ENCODE data around the gene ATP9B.

DNA sequence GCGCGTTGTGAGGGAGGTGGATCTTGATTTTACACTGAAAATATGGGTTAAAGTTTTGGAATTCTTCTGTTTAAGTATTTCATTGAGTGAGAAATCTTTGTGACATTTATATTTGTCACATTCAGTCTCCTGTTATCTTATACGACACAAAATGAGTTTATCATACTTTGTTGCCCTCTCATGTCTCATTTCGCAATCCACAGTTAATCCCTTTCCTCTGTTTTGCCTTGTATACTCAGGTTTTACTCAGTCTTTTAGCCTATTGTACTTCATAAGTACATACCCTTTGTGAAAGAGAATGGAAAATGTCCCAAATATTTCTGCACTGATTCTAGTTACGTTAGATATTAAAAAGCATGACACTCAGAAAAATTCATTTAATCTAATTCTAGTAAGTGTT lies 142.7 kb downstream of the ATP9B start:
- TF ChIP-seq, protein P1, sequence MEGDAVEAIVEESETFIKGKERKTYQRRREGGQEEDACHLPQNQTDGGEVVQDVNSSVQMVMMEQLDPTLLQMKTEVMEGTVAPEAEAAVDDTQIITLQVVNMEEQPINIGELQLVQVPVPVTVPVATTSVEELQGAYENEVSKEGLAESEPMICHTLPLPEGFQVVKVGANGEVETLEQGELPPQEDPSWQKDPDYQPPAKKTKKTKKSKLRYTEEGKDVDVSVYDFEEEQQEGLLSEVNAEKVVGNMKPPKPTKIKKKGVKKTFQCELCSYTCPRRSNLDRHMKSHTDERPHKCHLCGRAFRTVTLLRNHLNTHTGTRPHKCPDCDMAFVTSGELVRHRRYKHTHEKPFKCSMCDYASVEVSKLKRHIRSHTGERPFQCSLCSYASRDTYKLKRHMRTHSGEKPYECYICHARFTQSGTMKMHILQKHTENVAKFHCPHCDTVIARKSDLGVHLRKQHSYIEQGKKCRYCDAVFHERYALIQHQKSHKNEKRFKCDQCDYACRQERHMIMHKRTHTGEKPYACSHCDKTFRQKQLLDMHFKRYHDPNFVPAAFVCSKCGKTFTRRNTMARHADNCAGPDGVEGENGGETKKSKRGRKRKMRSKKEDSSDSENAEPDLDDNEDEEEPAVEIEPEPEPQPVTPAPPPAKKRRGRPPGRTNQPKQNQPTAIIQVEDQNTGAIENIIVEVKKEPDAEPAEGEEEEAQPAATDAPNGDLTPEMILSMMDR (IDR thresholded peaks at IDR 0.05) = no peak
- TF ChIP-seq, protein P2, sequence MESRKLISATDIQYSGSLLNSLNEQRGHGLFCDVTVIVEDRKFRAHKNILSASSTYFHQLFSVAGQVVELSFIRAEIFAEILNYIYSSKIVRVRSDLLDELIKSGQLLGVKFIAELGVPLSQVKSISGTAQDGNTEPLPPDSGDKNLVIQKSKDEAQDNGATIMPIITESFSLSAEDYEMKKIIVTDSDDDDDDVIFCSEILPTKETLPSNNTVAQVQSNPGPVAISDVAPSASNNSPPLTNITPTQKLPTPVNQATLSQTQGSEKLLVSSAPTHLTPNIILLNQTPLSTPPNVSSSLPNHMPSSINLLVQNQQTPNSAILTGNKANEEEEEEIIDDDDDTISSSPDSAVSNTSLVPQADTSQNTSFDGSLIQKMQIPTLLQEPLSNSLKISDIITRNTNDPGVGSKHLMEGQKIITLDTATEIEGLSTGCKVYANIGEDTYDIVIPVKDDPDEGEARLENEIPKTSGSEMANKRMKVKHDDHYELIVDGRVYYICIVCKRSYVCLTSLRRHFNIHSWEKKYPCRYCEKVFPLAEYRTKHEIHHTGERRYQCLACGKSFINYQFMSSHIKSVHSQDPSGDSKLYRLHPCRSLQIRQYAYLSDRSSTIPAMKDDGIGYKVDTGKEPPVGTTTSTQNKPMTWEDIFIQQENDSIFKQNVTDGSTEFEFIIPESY (IDR thresholded peaks at IDR 0.05; ENCODE audit: borderline replicate concordance, low read depth) = no peak
- TF ChIP-seq, protein P3, sequence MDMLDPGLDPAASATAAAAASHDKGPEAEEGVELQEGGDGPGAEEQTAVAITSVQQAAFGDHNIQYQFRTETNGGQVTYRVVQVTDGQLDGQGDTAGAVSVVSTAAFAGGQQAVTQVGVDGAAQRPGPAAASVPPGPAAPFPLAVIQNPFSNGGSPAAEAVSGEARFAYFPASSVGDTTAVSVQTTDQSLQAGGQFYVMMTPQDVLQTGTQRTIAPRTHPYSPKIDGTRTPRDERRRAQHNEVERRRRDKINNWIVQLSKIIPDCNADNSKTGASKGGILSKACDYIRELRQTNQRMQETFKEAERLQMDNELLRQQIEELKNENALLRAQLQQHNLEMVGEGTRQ (IDR thresholded peaks at IDR 0.05; ENCODE audit: borderline replicate concordance, low read depth, low read length) = no peak
- TF ChIP-seq FOSL2 (IDR thresholded peaks at IDR 0.05; ENCODE audit: borderline replicate concordance, low read depth) (no peak), RCOR1 (IDR thresholded peaks at IDR 0.05; ENCODE audit: low read length) (no peak), TEAD4 (IDR thresholded peaks at IDR 0.05; ENCODE audit: borderline replicate concordance, insufficient read depth) (no peak)
- TF ChIP-seq, protein P4, sequence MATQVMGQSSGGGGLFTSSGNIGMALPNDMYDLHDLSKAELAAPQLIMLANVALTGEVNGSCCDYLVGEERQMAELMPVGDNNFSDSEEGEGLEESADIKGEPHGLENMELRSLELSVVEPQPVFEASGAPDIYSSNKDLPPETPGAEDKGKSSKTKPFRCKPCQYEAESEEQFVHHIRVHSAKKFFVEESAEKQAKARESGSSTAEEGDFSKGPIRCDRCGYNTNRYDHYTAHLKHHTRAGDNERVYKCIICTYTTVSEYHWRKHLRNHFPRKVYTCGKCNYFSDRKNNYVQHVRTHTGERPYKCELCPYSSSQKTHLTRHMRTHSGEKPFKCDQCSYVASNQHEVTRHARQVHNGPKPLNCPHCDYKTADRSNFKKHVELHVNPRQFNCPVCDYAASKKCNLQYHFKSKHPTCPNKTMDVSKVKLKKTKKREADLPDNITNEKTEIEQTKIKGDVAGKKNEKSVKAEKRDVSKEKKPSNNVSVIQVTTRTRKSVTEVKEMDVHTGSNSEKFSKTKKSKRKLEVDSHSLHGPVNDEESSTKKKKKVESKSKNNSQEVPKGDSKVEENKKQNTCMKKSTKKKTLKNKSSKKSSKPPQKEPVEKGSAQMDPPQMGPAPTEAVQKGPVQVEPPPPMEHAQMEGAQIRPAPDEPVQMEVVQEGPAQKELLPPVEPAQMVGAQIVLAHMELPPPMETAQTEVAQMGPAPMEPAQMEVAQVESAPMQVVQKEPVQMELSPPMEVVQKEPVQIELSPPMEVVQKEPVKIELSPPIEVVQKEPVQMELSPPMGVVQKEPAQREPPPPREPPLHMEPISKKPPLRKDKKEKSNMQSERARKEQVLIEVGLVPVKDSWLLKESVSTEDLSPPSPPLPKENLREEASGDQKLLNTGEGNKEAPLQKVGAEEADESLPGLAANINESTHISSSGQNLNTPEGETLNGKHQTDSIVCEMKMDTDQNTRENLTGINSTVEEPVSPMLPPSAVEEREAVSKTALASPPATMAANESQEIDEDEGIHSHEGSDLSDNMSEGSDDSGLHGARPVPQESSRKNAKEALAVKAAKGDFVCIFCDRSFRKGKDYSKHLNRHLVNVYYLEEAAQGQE (IDR thresholded peaks at IDR 0.05; ENCODE audit: low read depth, low read length) = no peak
